Body of pancreas (tissue), 4 donors: ENCODE data around the gene TSPEAR. TPM values are rescaled to one million over a fixed set of nuclear protein-coding genes. Genes with fewer than 3 reads are reported as not detected.

ENCODE experiments used
- ATAC-seq: fragments of 150-250 bp; one replicate; pipeline ENCODE4 v1.9.1; 2016
- DNase-seq, 4 donors: peaks; one replicate each; pipeline ENCODE4 v3.0.0-alpha.2; 2019
- H3K27ac ChIP-seq, 4 donors: fragments of 200-600 bp; sonication (generic); 1 replicate in 3 of 4; 2 replicates in 1 of 4; pipeline versions ENCODE4 v1.5.1 to v1.6.1; 2016 to 2019; ENCODE audit warnings: mild to moderate bottlenecking in 1 of 4, mixed read lengths in 1 of 4, moderate library complexity in 1 of 4
- H3K27me3 ChIP-seq, 2 donors: fragments of 200-600 bp; sonication (generic); one replicate each; pipeline ENCODE4 v1.6.0; 2016; ENCODE audit warnings: mild to moderate bottlenecking in 1 of 2
- H3K36me3 ChIP-seq, 2 donors: fragments of 200-600 bp; sonication (generic); replicated peaks in 1 of 2; 2 replicates each; pipeline ENCODE4 v1.5.1; 2016; ENCODE audit warnings: low read depth in 2 of 2; ENCODE audit not compliant: insufficient read depth in 1 of 2
- H3K4me1 ChIP-seq: fragments of 200-600 bp; sonication (generic); one replicate; pipeline ENCODE4 v1.6.0; 2016
- H3K4me3 ChIP-seq, 2 donors: fragments of 200-600 bp; sonication (generic); 1 replicate in 1 of 2; 2 replicates in 1 of 2; pipeline ENCODE4 v1.5.1; 2016 to 2019
- H3K9me3 ChIP-seq, 3 donors: fragments of 200-600 bp; sonication (generic); 1 replicate in 2 of 3; 2 replicates in 1 of 3; pipeline ENCODE4 v1.5.1; 2016
- POLR2A ChIP-seq, 3 donors: fragments of 450-650 bp; IDR thresholded peaks; one replicate each; pipeline ENCODE4 v1.6.1; 2016; ENCODE audit warnings: antibody characterized with exemption in 3 of 3, mild to moderate bottlenecking in 2 of 3
- WGBS, 2 donors: methylation state at CpG; one replicate each; pipeline ENCODE4 v1.1.5; 2017; 5-methylcytosine and 5-hydroxymethylcytosine counted together
- intact Hi-C: fragments of 100-400 bp; cut with DNase I; formaldehyde crosslinking; loops from one replicate; pipeline ENCODE4 v1.15.1; 2023
- total RNA-seq, 2 donors: library from RNA; depleted of rRNA; stranded (reverse); fragments of >200 nt; gene quantifications; one replicate each; pipeline ENCODE4 v1.1.0, GENCODE V29; 2016
- TF ChIP-seq, protein P1 (sequence below), 7 experiments: fragments of 450-650 bp in 4 of 7; fragments of 200-600 bp in 3 of 7; sonication (generic) in 3 of 7; IDR thresholded peaks; one replicate each; pipeline ENCODE4 v1.5.1; 2016 to 2019; ENCODE audit warnings: antibody characterized with exemption in 7 of 7

Gene TSPEAR
- total RNA-seq, 2 donors from 2014 or later = 0.52 TPM; not detected in 1

DNA sequence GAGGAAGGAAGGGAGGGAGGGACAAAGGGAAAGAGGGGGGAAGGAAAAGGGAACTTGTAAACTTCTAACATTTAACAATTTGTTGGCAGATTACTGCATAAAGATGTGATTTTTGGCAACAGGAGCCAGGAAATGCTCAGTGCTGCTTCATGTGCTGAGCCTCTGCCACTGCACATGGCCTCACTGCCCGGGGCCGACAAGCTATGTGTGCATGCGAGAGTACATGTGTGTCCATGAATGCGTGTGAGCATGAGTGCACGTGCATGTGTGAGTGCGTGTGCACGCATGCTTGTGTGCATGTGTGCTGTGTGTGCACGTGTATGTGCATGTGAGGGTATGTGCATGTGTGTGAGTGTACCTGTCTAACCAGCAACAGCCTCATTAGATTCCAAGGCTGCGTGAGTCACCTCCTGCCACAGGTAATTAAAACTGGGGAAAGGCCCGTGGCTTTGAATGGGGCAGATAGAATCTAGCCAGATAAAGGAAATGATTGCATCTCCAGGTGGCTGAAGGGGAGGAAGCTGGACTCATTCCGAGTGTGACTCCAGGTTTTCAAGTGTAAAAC, 41.4 kb upstream of the TSPEAR start:
- intact Hi-C loops = no loop called here
- H3K4me1 ChIP-seq = no peaks in the 10 kb centered on the region
- no peaks in the 10 kb centered on the region for H3K36me3 ChIP-seq
- no peaks in the 10 kb centered on the region for H3K27me3 ChIP-seq
- H3K27ac ChIP-seq = no peak overlapping the region
- DNase-seq = no peak
- no peaks in the 10 kb centered on the region for H3K9me3 ChIP-seq
- no peak overlapping the region for H3K4me3 ChIP-seq
- ATAC-seq = no peak
- WGBS, 2 donors = 63 to 66% methylated on average over 11 of the region's 11 CpGs
- no peak for TF ChIP-seq POLR2A (IDR thresholded peaks at IDR 0.05)
- TF ChIP-seq, protein P1, sequence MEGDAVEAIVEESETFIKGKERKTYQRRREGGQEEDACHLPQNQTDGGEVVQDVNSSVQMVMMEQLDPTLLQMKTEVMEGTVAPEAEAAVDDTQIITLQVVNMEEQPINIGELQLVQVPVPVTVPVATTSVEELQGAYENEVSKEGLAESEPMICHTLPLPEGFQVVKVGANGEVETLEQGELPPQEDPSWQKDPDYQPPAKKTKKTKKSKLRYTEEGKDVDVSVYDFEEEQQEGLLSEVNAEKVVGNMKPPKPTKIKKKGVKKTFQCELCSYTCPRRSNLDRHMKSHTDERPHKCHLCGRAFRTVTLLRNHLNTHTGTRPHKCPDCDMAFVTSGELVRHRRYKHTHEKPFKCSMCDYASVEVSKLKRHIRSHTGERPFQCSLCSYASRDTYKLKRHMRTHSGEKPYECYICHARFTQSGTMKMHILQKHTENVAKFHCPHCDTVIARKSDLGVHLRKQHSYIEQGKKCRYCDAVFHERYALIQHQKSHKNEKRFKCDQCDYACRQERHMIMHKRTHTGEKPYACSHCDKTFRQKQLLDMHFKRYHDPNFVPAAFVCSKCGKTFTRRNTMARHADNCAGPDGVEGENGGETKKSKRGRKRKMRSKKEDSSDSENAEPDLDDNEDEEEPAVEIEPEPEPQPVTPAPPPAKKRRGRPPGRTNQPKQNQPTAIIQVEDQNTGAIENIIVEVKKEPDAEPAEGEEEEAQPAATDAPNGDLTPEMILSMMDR (IDR thresholded peaks at IDR 0.05) = no peak

GRCh38 chr21:44751799-44752636, 40.6 kb upstream of the TSPEAR start:
- intact Hi-C loops = no loop called here
- no peak for ATAC-seq
- no peaks in the 10 kb centered on the region for H3K9me3 ChIP-seq

GRCh38 chr21:44751186-44751798, 39.9 kb upstream of the TSPEAR start:
- Histone ChIP-seq H3K4me3 (no peak overlapping the region), H3K36me3 (no peaks in the 10 kb centered on the region), H3K9me3 (no peaks in the 10 kb centered on the region), H3K27me3 (no peaks in the 10 kb centered on the region), H3K27ac (no peak overlapping the region), H3K4me1 (no peaks in the 10 kb centered on the region)
- TF ChIP-seq, protein P1 (IDR thresholded peaks at IDR 0.05) = no peak
- TF ChIP-seq POLR2A (IDR thresholded peaks at IDR 0.05) = no peak
- intact Hi-C loops = no loop called here
- no peak for ATAC-seq
- DNase-seq = no peak
- WGBS, 2 donors = 77 to 82% methylated on average over 3 to 24 of the region's 24 CpGs

More at GRCh38 chr21:44751799-44752636, 40.6 kb upstream of the TSPEAR start:
- Histone ChIP-seq H3K27ac (no peak overlapping the region), H3K36me3 (no peaks in the 10 kb centered on the region), H3K27me3 (no peaks in the 10 kb centered on the region), H3K4me3 (no peak overlapping the region), H3K4me1 (no peaks in the 10 kb centered on the region)
- no peak for DNase-seq
- WGBS, 2 donors = 66 to 69% methylated on average over 30 to 33 of the region's 34 CpGs
- no peak for TF ChIP-seq POLR2A (IDR thresholded peaks at IDR 0.05)
- TF ChIP-seq, protein P1 (IDR thresholded peaks at IDR 0.05) = no peak

GRCh38 chr21:44750675-44751025, 39.3 kb upstream of the TSPEAR start:
- H3K27ac ChIP-seq = no peak overlapping the region
- no peak for ATAC-seq
- TF ChIP-seq, protein P1 (IDR thresholded peaks at IDR 0.05) = no peak
- TF ChIP-seq POLR2A (IDR thresholded peaks at IDR 0.05) = no peak
- no peak overlapping the region for H3K4me3 ChIP-seq
- intact Hi-C loops = no loop called here
- no peaks in the 10 kb centered on the region for H3K4me1 ChIP-seq
- DNase-seq = no peak
- no peaks in the 10 kb centered on the region for H3K27me3 ChIP-seq
- 26 to 54% methylated on average over 12 of the region's 12 CpGs for WGBS, 2 donors
- H3K36me3 ChIP-seq = no peaks in the 10 kb centered on the region
- H3K9me3 ChIP-seq = no peaks in the 10 kb centered on the region
